H1 (cell line): ENCODE data around the gene GNAS. TPM values are rescaled to one million over a fixed set of nuclear protein-coding genes. Genes with fewer than 3 reads are reported as not detected.
A peak's percentile ranks its signal among the peaks of the same experiment; 100 is the strongest.

ENCODE experiments used
- ATF2 ChIP-seq: IDR thresholded peaks from 2 replicates; pipeline ENCODE4 v1.6.1; 2012; ENCODE audit warnings: low read length, inconsistent platforms
- BACH1 ChIP-seq: IDR thresholded peaks from 2 replicates; pipeline ENCODE4 v1.6.1; 2012; ENCODE audit warnings: low read length, improper control_type of control experiment
- CBX5 ChIP-seq: fragments of 300-800, 300-1000 bp; sonication (generic); IDR thresholded peaks from 2 replicates; pipeline ENCODE4 v1.7.1; 2016; ENCODE audit warnings: antibody characterized with exemption, low read length, low read depth
- CHD2 ChIP-seq: IDR thresholded peaks from 2 replicates; pipeline ENCODE4 v1.6.1; 2012; ENCODE audit warnings: low read length, improper control_type of control experiment
- CREB1 ChIP-seq: IDR thresholded peaks from 2 replicates; pipeline ENCODE4 v1.6.1; 2012; ENCODE audit warnings: inconsistent platforms
- CTBP2 ChIP-seq: IDR thresholded peaks from 2 replicates; pipeline ENCODE4 v1.7.0; 2011; ENCODE audit warnings: borderline replicate concordance, mild to moderate bottlenecking, moderate library complexity, mixed read lengths, low read length; ENCODE audit not compliant: insufficient read depth, insufficient read length
- EGR1 ChIP-seq: IDR thresholded peaks from 2 replicates; pipeline ENCODE4 v1.6.1; 2011; ENCODE audit warnings: low read depth, low read length, borderline replicate concordance
- EP300 ChIP-seq, 2 experiments: IDR thresholded peaks; 1 replicate in 1 of 2; 2 replicates in 1 of 2; pipeline ENCODE4 v1.6.1; 2011 to 2012; ENCODE audit warnings: low read depth in 2 of 2, low read length in 2 of 2, mild to moderate bottlenecking in 2 of 2, borderline replicate concordance in 1 of 2, inconsistent platforms in 1 of 2, moderate library complexity in 1 of 2
- FOSL1 ChIP-seq: IDR thresholded peaks from 2 replicates; pipeline ENCODE4 v1.6.1; 2011; ENCODE audit warnings: mild to moderate bottlenecking, low read depth, low read length, moderate library complexity; ENCODE audit not compliant: insufficient read depth
- HDAC2 ChIP-seq, 2 experiments: fragments of 300-600 bp in 1 of 2; sonication (generic) in 1 of 2; IDR thresholded peaks; 2 replicates each; pipeline ENCODE4 v1.6.1; 2011 to 2012; ENCODE audit warnings: low read depth in 2 of 2, low read length in 2 of 2, mild to moderate bottlenecking in 2 of 2, moderate library complexity in 2 of 2, borderline replicate concordance in 1 of 2, inconsistent platforms in 1 of 2
- JUND ChIP-seq: IDR thresholded peaks from 2 replicates; pipeline ENCODE4 v1.6.1; 2011; ENCODE audit warnings: mild to moderate bottlenecking, improper control_type of control experiment, low read length
- KDM1A ChIP-seq: fragments of 200-600, 300-600 bp; sonication (generic); IDR thresholded peaks from 2 replicates; pipeline ENCODE4 v1.7.1; 2016; ENCODE audit warnings: mild to moderate bottlenecking, low read length, borderline replicate concordance
- POU5F1 ChIP-seq: IDR thresholded peaks from 2 replicates; pipeline ENCODE4 v1.6.1; 2011; ENCODE audit warnings: low read depth, mild to moderate bottlenecking, low read length, moderate library complexity
- SAP30 ChIP-seq: fragments of 300-600 bp; sonication (generic); IDR thresholded peaks from 2 replicates; pipeline ENCODE4 v1.7.1; 2012; ENCODE audit warnings: low read length, moderate library complexity, mild to moderate bottlenecking, inconsistent platforms; ENCODE audit not compliant: insufficient read depth, insufficient replicate concordance
- SP4 ChIP-seq: IDR thresholded peaks from 2 replicates; pipeline ENCODE4 v1.6.1; 2012; ENCODE audit warnings: low read length, inconsistent platforms
- TAF1 ChIP-seq: IDR thresholded peaks from 2 replicates; pipeline ENCODE4 v1.6.1; 2011; ENCODE audit warnings: mild to moderate bottlenecking, low read depth, low read length
- TEAD4 ChIP-seq: IDR thresholded peaks from 2 replicates; pipeline ENCODE4 v1.6.1; 2012; ENCODE audit warnings: low read depth, low read length, inconsistent platforms, mixed read lengths
- YY1 ChIP-seq: IDR thresholded peaks from 2 replicates; pipeline ENCODE4 v1.6.1; 2011; ENCODE audit warnings: low read depth, mild to moderate bottlenecking, low read length
- ZNF274 ChIP-seq: IDR thresholded peaks from 2 replicates; pipeline ENCODE4 v1.7.0; 2012; ENCODE audit warnings: low read length, borderline replicate concordance; ENCODE audit errors: extremely low read depth
- polyA plus RNA-seq, 7 experiments: library from polyadenylated mRNA; depleted of rRNA in 3 of 7; stranded (reverse) in 5 of 7; unstranded in 2 of 7; fragments of >200 nt in 5 of 7; fragments of 200-250 nt in 2 of 7; gene quantifications; 1 replicate in 5 of 7; 2 replicates in 1 of 7; 4 replicates in 1 of 7; pipeline versions ENCODE4 v1.2.1 to v1.2.3, GENCODE V29; 2011 to 2013; ENCODE audit warnings: missing spikeins in 2 of 7, mixed read lengths in 2 of 7
- total RNA-seq: library from RNA; stranded (reverse); fragmentation: NEBNext Ultra II Directional; extraction: Animal tissue kit (Norgen Biotek cat#: 25700); gene quantifications from 2 replicates; pipeline ENCODE4 v1.2.1, GENCODE V29; 2021
- TF ChIP-seq, protein P1 (sequence below): IDR thresholded peaks from 2 replicates; pipeline ENCODE4 v1.6.1; 2012; ENCODE audit warnings: inconsistent platforms

GNAS gene
- total and polyA plus RNA-seq, 2 of the 8 experiments (the other 6 are each of a cell fraction or from before 2014, with no cell fraction given) = 989 to 1,613 TPM

- TF ChIP-seq HDAC2 (IDR thresholded peaks at IDR 0.05; ENCODE audit: borderline replicate concordance in 1 of 2, low read depth in 2 of 2, low read length in 2 of 2) (no peak), SAP30 (no peak), EGR1 (no peak), KDM1A (no peak), ATF2 (no peak), EP300 (IDR thresholded peaks at IDR 0.05; ENCODE audit: borderline replicate concordance in 1 of 2, low read depth in 2 of 2, low read length in 2 of 2) (no peak), POU5F1 (no peak), TAF1 (no peak), ZNF274 (no peak), BACH1 (no peak), CBX5 (no peak), CREB1 (no peak), FOSL1 (no peak), JUND (no peak), TEAD4 (no peak), YY1 (no peak), CTBP2 (no peak), CHD2 (no peak), SP4 (no peak)
- TF ChIP-seq, protein P1, sequence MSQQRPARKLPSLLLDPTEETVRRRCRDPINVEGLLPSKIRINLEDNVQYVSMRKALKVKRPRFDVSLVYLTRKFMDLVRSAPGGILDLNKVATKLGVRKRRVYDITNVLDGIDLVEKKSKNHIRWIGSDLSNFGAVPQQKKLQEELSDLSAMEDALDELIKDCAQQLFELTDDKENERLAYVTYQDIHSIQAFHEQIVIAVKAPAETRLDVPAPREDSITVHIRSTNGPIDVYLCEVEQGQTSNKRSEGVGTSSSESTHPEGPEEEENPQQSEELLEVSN = peak; percentile 22
Measured at GRCh38 chr20:58841539-58842264, 10.8 kb upstream of the GNAS start (continued).
